ENCODE measurements around the gene ROBO1. TPM values are rescaled to one million over a fixed set of nuclear protein-coding genes. Genes with fewer than 3 reads are reported as not detected.
"Not testable (repeated sequence)": the region's sequence is repeated elsewhere in the genome, so short reads cannot be mapped to it uniquely, and the experiment has no call there.

Gene ROBO1
- total RNA-seq, 1 donor from 2014 or later: 71.7 TPM

DNA sequence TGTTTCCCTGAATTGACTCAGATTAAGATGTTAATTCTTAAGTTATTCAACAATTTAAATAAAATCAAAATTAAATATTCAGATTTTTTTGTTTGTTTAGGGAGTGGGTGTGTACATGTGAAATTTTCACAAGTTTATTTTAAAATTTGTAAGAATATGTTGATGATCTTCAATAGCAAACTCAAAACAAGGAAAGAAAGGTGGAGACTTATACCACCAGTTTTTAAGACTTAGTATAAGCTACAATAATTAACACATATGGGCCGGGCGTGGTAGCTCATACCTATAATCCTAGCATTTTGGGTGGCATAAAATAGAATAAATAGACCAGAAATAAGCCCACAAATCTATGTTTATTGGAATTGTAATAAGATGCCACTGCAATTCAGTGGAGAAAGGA lies 1084.5 kb downstream of the ROBO1 start:
- Mint-ChIP-seq H3K9me3 (ENCODE audit: unreplicated experiment) (peaks cover 7% of the 10 kb centered on the region), H3K27ac (ENCODE audit: unreplicated experiment) (no peak overlapping the region), H3K4me1 (ENCODE audit: low read depth, unreplicated experiment) (no peaks in the 10 kb centered on the region), H3K27me3 (ENCODE audit: low read depth, unreplicated experiment) (no peaks in the 10 kb centered on the region), H3K36me3 (ENCODE audit: low read depth, unreplicated experiment) (peaks cover 13% of the 10 kb centered on the region), H3K4me3 (ENCODE audit: unreplicated experiment) (no peak overlapping the region)
- Histone ChIP-seq H3K4me1 (ENCODE audit: insufficient read depth, low read length) (no peaks in the 10 kb centered on the region), H2AFZ (ENCODE audit: low read depth, low read length) (no peak overlapping the region), H3K4me2 (ENCODE audit: low read length) (no peak overlapping the region), H3K4me3 (ENCODE audit: insufficient read depth, low read depth, low read length) (no peak overlapping the region), H3K9me3 (ENCODE audit: insufficient read depth, low read depth, low read length) (no peaks in the 10 kb centered on the region), H3K79me2 (ENCODE audit: insufficient read depth, low read length) (no peaks in the 10 kb centered on the region), H4K20me1 (ENCODE audit: insufficient read depth, low read length) (no peaks in the 10 kb centered on the region), H3K27ac (ENCODE audit: low read depth, low read length) (no peak overlapping the region), H3K9ac (ENCODE audit: low read length) (no peak overlapping the region), H3K27me3 (ENCODE audit: insufficient read depth, low read length) (no peaks in the 10 kb centered on the region), H3K36me3 (ENCODE audit: insufficient read depth, low read length) (no peaks in the 10 kb centered on the region)
- DNase-seq (ENCODE audit: low read depth): no peak
- no peak for TF ChIP-seq CTCF (IDR thresholded peaks at IDR 0.05; ENCODE audit: insufficient read depth, low read depth, low read length)
- TF ChIP-seq EZH2 (IDR thresholded peaks at IDR 0.05; ENCODE audit: insufficient read depth, low read length): no peak
- no peak for FAIRE-seq

- H3K9me3 ChIP-seq (ENCODE audit: insufficient read depth, low read depth, low read length); H3K27me3 ChIP-seq (ENCODE audit: insufficient read depth, low read length); H3K36me3 ChIP-seq (ENCODE audit: insufficient read depth, low read length); H3K9ac ChIP-seq (ENCODE audit: low read length); H3K27me3 Mint-ChIP-seq (ENCODE audit: low read depth, unreplicated experiment); H3K4me2 ChIP-seq (ENCODE audit: low read length); H3K4me3 Mint-ChIP-seq (ENCODE audit: unreplicated experiment); H4K20me1 ChIP-seq (ENCODE audit: insufficient read depth, low read length); H3K27ac ChIP-seq (ENCODE audit: low read depth, low read length); H2AFZ ChIP-seq (ENCODE audit: low read depth, low read length); H3K27ac Mint-ChIP-seq (ENCODE audit: unreplicated experiment); FAIRE-seq; H3K36me3 Mint-ChIP-seq (ENCODE audit: low read depth, unreplicated experiment); H3K79me2 ChIP-seq (ENCODE audit: insufficient read depth, low read length); DNase-seq (ENCODE audit: low read depth); H3K9me3 Mint-ChIP-seq (ENCODE audit: unreplicated experiment); H3K4me1 ChIP-seq (ENCODE audit: insufficient read depth, low read length); H3K4me1 Mint-ChIP-seq (ENCODE audit: low read depth, unreplicated experiment); H3K4me3 ChIP-seq (ENCODE audit: insufficient read depth, low read depth, low read length): not testable (repeated sequence)
Measured at GRCh38 chr3:78675119-78675805, 1092.5 kb downstream of the ROBO1 start.

GRCh38 chr3:78670746-78671145 lies 1097.1 kb downstream of the ROBO1 start:
- Mint-ChIP-seq H3K4me3 (ENCODE audit: unreplicated experiment) (no peak overlapping the region), H3K27me3 (ENCODE audit: low read depth, unreplicated experiment) (no peaks in the 10 kb centered on the region), H3K4me1 (ENCODE audit: low read depth, unreplicated experiment) (peaks cover 11% of the 10 kb centered on the region), H3K27ac (ENCODE audit: unreplicated experiment) (no peak overlapping the region), H3K9me3 (ENCODE audit: unreplicated experiment) (no peaks in the 10 kb centered on the region), H3K36me3 (ENCODE audit: low read depth, unreplicated experiment) (peaks cover 5% of the 10 kb centered on the region)
- no peak overlapping the region for H3K4me3 ChIP-seq (ENCODE audit: insufficient read depth, low read depth, low read length)
- no peaks in the 10 kb centered on the region for H3K79me2 ChIP-seq (ENCODE audit: insufficient read depth, low read length)
- FAIRE-seq (no peak), DNase-seq (ENCODE audit: low read depth) (no peak)
- no peak overlapping the region for H3K27ac ChIP-seq (ENCODE audit: low read depth, low read length)
- H2AFZ ChIP-seq (ENCODE audit: low read depth, low read length): no peak overlapping the region
- no peaks in the 10 kb centered on the region for H3K27me3 ChIP-seq (ENCODE audit: insufficient read depth, low read length)
- no peak overlapping the region for H3K9ac ChIP-seq (ENCODE audit: low read length)
- no peak overlapping the region for H3K4me2 ChIP-seq (ENCODE audit: low read length)
- no peaks in the 10 kb centered on the region for H4K20me1 ChIP-seq (ENCODE audit: insufficient read depth, low read length)
- no peaks in the 10 kb centered on the region for H3K36me3 ChIP-seq (ENCODE audit: insufficient read depth, low read length)
- H3K9me3 ChIP-seq (ENCODE audit: insufficient read depth, low read depth, low read length): no peaks in the 10 kb centered on the region
- H3K4me1 ChIP-seq (ENCODE audit: insufficient read depth, low read length): peaks cover 7% of the 10 kb centered on the region
- TF ChIP-seq EZH2 (IDR thresholded peaks at IDR 0.05; ENCODE audit: insufficient read depth, low read length) (no peak), CTCF (IDR thresholded peaks at IDR 0.05; ENCODE audit: insufficient read depth, low read depth, low read length) (no peak)
